PC-3 (cell line): ENCODE measurements around the gene KDM4C.

ENCODE experiments used
- EZH2 ChIP-seq: fragments of 300-600 bp; sonication (generic); IDR thresholded peaks from one replicate; pipeline ENCODE4 v1.6.1; 2017; ENCODE audit warnings: antibody characterized with exemption, mild to moderate bottlenecking, low read length; ENCODE audit not compliant: unreplicated experiment
- TF ChIP-seq, protein P1 (sequence below): fragments of 300-600 bp; sonication (generic); conservative IDR thresholded peaks from 2 replicates; pipeline ENCODE4 v1.5.1; 2017; ENCODE audit warnings: antibody characterized with exemption, low read depth, mild to moderate bottlenecking, low read length

- TF ChIP-seq, protein P1, sequence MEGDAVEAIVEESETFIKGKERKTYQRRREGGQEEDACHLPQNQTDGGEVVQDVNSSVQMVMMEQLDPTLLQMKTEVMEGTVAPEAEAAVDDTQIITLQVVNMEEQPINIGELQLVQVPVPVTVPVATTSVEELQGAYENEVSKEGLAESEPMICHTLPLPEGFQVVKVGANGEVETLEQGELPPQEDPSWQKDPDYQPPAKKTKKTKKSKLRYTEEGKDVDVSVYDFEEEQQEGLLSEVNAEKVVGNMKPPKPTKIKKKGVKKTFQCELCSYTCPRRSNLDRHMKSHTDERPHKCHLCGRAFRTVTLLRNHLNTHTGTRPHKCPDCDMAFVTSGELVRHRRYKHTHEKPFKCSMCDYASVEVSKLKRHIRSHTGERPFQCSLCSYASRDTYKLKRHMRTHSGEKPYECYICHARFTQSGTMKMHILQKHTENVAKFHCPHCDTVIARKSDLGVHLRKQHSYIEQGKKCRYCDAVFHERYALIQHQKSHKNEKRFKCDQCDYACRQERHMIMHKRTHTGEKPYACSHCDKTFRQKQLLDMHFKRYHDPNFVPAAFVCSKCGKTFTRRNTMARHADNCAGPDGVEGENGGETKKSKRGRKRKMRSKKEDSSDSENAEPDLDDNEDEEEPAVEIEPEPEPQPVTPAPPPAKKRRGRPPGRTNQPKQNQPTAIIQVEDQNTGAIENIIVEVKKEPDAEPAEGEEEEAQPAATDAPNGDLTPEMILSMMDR = no peak
- TF ChIP-seq EZH2 = no peak
Observed at GRCh38 chr9:6779417-6780241, 21.9 kb downstream of the KDM4C start.
